Superior temporal gyrus (tissue), 1 donor: ENCODE measurements around the gene GNB5.
"Not testable (repeated sequence)": the region's sequence is repeated elsewhere in the genome, so short reads cannot be mapped to it uniquely, and the experiment has no call there.

Experiments
- DNase-seq: peaks from one replicate; pipeline ENCODE4 v3.0.0-alpha.2; 2016; ENCODE audit errors: extremely low spot score

The GNB5 gene

GRCh38 chr15:52191207-52191606, at the start of gene GNB5:
GNB5 (minus strand) TSS chr15:52191392; CDS start chr15:52184676, 6,716 bp downstream.
- no peak for DNase-seq

- DNase-seq, result no peak
These were observed 49.0 kb upstream of the GNB5 start for GRCh38 chr15:52240166-52240565.

GRCh38 chr15:52238989-52239525, 47.9 kb upstream of the GNB5 start:
- DNase-seq, result not testable (repeated sequence)

GRCh38 chr15:52238149-52238548, 47.0 kb upstream of the GNB5 start:
- no peak for DNase-seq

- DNase-seq, result no peak
These were observed 44.8 kb upstream of the GNB5 start for GRCh38 chr15:52236013-52236412.

- no peak for DNase-seq
These were observed 43.7 kb upstream of the GNB5 start for GRCh38 chr15:52234596-52235541.

- DNase-seq, result no peak
These were observed 42.2 kb upstream of the GNB5 start for GRCh38 chr15:52233405-52233804.

GRCh38 chr15:52232327-52232726, 41.1 kb upstream of the GNB5 start:
- DNase-seq, result no peak

- no peak for DNase-seq
These were observed 38.9 kb upstream of the GNB5 start for GRCh38 chr15:52230073-52230472.

GRCh38 chr15:52228921-52229320, 37.7 kb upstream of the GNB5 start:
- DNase-seq, result no peak

- DNase-seq, result peak; percentile 89
These were observed 36.3 kb upstream of the GNB5 start for GRCh38 chr15:52227456-52227855.

GRCh38 chr15:52225230-52225629, 34.0 kb upstream of the GNB5 start:
- no peak for DNase-seq

- no peak for DNase-seq
These were observed 33.0 kb upstream of the GNB5 start for GRCh38 chr15:52224211-52224610.

GRCh38 chr15:52221730-52222129, 30.5 kb upstream of the GNB5 start:
- no peak for DNase-seq

- no peak for DNase-seq
These were observed 29.9 kb upstream of the GNB5 start for GRCh38 chr15:52220937-52221660.

- DNase-seq, result no peak
These were observed 29.1 kb upstream of the GNB5 start for GRCh38 chr15:52220251-52220650.

- no peak for DNase-seq
These were observed 27.6 kb upstream of the GNB5 start for GRCh38 chr15:52218816-52219215.

- no peak for DNase-seq
These were observed 27.2 kb upstream of the GNB5 start for GRCh38 chr15:52218371-52218770.

GRCh38 chr15:52217186-52217585, 26.0 kb upstream of the GNB5 start:
- no peak for DNase-seq

GRCh38 chr15:52214553-52214952, 23.4 kb upstream of the GNB5 start:
- DNase-seq, result no peak

GRCh38 chr15:52213206-52213605, 22.0 kb upstream of the GNB5 start:
- no peak for DNase-seq

GRCh38 chr15:52208306-52208946, 17.2 kb upstream of the GNB5 start:
- no peak for DNase-seq
